Left kidney (tissue), 8 donors: ENCODE results near the gene NFKB2. TPM values are rescaled to one million over a fixed set of nuclear protein-coding genes. Genes with fewer than 3 reads are reported as not detected.

ENCODE experiments used
- DNase-seq: peaks from one replicate; pipeline ENCODE4 v3.0.0-alpha.2; 2013
- long read RNA-seq, 8 donors: transcript quantifications; one replicate each; lab custom pipeline, GENCODE V29; 2026
- polyA plus RNA-seq: library from polyadenylated mRNA; unstranded; fragments of 120-200 nt; gene quantifications from one replicate; pipeline ENCODE4 v1.2.1, GENCODE V29; 2013; ENCODE audit not compliant: insufficient read length

Gene NFKB2
- 17.2 TPM for polyA plus RNA-seq
- long read RNA-seq, donor 1, partial matches to known transcripts, result 0 of 1 reads
- long read RNA-seq, donor 1, other reads (novel, unspliced or antisense), result 0 of 1 reads
- long read RNA-seq, donor 2, result 0 reads
- long read RNA-seq, donor 3, partial matches to known transcripts, result 0 of 1 reads
- long read RNA-seq, donor 3, other reads (novel, unspliced or antisense), result 0 of 1 reads
- long read RNA-seq, donor 4, result 0 reads
- long read RNA-seq, donor 5, partial matches to known transcripts, result 0 of 2 reads
- long read RNA-seq, donor 5, other reads (novel, unspliced or antisense), result 0 of 2 reads
- long read RNA-seq, donor 6, result 0 reads
- long read RNA-seq, donor 7, partial matches to known transcripts, result 0 of 1 reads
- long read RNA-seq, donor 7, other reads (novel, unspliced or antisense), result 0 of 1 reads
- long read RNA-seq, donor 8, result 0 reads

DNA sequence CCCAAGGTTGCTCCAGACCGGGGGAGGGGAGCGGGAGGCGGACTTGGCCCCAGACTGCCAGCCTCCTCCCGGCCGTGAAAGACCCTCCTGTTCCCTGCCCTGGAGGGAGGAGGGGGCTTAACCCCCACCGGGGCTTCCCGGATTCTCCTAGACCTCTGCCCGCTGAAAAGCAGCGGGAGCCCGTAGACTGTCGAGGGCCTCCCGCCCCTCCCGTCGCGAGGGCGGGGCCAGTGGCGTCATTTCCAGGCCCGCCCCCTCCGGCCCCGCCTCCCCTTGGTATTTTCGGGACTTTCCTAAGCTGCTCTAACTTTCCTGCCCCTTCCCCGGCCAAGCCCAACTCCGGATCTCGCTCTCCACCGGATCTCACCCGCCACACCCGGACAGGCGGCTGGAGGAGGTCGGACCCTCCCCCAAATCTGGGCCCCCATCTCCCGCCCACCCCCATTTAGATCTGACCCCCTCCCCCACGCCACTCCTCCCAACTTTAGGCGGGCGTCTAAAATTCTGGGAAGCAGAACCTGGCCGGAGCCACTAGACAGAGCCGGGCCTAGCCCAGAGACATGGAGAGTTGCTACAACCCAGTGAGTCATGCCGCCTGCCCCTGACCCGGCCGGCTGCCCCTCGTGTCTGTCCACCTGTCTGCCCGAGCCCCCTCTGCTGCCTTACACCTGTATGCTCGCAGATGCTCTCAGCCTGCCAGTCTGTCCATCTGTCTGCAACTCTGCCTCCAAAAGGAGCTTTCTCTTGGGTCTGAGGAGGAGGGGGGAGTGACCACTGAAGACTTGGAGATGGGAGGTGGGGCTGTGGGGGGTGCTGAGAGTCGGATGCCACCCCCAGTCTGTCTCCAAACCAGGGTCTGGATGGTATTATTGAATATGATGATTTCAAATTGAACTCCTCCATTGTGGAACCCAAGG, at the start of gene NFKB2:
TSS of gene NFKB2 (plus strand) at position 306 of the 917 bp plus-strand sequence. CDS start at position 561, 255 bp downstream.
- peak; percentile 91 for DNase-seq

- DNase-seq, result peak; percentile 28
These were observed 48.2 kb upstream of the NFKB2 start for GRCh38 chr10:102347236-102347828.

DNA sequence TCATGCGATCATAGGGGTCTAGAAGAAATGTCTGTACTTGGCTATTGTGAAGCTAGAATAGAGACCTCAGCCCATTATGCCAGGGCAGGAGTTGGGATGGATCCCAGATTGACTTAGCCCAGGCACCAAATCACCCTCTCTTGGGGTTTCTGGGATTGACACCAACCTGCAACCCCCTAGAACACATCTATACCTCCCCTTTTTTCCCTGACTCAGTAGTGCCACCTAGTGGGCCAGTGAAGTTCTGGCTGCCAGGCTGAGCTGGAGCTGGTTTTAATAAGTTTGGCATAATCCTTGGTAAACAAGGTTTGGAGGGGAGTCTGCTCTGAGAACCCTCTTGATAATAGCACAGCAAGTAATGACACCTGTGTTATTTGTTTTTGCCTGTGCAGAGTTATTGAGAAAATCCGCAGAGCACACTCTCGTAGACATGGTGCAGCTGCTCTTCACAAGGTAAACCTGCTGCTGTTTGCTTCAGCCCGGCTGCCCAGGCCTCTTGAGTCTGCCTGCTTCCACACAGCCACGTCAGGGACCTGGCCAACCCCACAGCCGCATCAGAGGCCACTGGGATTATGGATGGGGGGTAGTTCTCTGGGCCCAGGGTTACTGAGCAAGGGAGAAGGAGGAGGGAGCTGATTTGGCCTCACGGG, 43.3 kb upstream of the NFKB2 start:
- DNase-seq, result peak; percentile 63

DNA sequence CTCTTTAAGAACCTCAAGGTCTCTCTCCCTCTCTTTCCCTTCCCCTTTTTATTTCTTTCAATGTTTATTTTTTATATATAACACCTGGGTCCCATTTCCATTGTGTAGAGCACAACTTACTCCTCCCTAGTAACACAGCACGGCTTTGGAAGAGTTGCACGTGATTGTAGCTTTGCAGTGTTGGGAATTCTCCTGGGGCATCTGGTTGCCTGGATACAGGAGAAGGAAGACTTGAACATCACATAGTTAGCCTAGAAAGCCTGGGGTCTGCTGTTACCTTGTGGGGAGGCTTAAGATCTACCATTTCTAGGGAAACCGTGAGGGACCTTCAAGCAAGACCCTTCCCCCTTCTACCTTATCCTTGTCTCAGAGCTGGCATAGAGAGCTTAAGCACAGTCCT, 41.1 kb upstream of the NFKB2 start:
- DNase-seq, result no peak

- DNase-seq, result no peak
These were observed 36.7 kb upstream of the NFKB2 start for GRCh38 chr10:102358712-102359382.

GRCh38 chr10:102367441-102367840, 28.1 kb upstream of the NFKB2 start:
- DNase-seq, result no peak

DNA sequence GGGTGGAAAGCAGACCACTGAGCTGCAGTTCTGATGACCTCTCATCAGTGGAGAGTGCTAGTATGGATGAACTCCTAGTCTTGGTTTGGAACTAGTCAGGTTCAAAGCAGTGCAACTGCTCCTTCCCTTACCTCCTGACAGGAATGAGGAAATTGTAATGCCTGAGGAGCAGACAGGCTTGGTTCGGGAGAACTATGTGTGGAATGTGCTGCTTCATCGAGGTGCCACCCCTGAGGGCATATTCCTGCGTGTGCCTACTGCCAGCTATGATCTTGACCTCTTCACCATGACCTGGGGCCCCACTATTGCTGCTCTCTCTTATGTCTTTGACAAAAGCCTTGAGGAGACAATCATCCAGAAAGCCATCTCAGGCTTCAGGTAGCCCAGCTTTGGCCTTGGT, 27.4 kb upstream of the NFKB2 start:
- no peak for DNase-seq

DNA sequence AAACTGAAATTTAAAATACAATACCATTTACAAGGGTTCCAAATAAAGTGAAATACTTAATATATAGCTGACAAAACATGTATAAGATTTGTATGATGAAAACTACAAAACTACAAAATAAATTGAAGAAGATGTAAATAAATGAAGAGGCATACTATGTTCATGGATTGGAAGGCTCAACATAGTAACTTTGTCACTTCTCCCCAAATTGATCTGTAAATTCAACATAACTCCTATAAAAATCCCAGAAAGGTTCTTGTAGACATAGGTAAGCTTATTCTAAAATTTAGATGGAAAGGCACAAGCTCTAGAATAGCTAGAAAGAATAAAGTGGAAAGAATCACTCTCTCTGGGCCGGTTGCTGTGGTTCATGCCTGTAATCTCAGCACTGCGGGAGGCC, 24.2 kb upstream of the NFKB2 start:
- no peak for DNase-seq

GRCh38 chr10:102375250-102375649, 20.3 kb upstream of the NFKB2 start:
- no peak for DNase-seq

- no peak for DNase-seq
These were observed 19.6 kb upstream of the NFKB2 start for GRCh38 chr10:102375867-102376266.

GRCh38 chr10:102376901-102377300, 18.6 kb upstream of the NFKB2 start:
- no peak for DNase-seq

DNA sequence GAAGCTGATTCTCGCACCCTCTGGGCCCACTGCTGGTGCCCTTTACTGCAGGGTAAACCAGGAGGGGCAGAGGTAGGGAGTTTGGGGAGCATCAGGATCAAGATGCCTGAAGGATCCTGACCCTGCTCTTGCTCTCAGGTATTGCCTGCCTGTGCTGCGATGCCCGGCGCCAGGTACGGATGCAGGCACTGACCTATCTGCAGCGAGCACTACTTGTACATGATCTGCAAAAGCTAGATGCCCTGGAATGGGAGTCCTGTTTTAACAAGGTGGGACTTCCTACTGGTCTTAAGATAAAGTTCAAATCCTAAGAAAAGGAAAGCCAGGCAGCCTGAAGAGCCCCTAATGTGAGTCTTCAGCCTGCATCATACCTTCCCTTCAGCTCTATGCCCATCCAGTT, 16.1 kb upstream of the NFKB2 start:
- no peak for DNase-seq

DNA sequence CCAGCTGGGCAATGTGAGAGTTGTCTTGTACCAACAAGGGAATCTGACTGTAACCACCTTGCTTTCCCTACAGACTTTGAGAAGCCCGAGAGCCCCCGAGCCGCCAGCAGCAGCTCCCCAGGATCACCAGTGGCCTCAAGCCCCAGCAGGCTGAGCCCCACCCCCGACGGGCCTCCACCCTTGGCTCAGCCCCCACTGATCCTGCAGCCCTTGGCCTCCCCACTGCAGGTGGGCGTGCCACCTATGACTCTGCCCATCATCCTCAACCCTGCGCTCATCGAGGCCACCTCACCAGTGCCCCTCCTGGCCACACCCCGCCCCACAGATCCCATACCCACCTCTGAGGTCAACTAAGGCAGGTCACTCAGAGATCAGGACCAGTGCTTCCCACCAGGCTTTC, 13.5 kb upstream of the NFKB2 start:
- DNase-seq, result no peak

DNA sequence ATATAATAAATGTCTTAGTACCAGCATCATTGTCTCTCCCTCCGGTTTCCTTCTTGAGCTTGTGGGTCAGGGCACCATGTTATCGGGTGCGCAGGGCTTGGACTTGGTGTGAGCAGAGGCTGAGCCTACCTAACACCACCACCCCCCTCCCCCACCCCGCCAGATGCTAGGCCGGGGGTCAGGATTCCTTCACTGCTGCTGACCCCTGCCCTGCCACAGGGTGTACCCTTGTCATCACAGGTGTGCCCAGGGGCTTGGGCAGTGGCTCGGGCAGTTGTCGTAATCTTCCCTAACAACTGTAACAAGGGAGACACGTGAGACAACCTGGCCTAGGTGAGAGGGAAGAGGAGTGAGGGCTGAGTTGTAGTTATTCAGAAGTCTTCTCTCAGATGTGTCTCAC, 12.6 kb upstream of the NFKB2 start:
- DNase-seq, result no peak

- DNase-seq, result no peak
These were observed 11.5 kb upstream of the NFKB2 start for GRCh38 chr10:102384053-102384452.

GRCh38 chr10:102384606-102385429, 10.7 kb upstream of the NFKB2 start:
- no peak for DNase-seq

DNA sequence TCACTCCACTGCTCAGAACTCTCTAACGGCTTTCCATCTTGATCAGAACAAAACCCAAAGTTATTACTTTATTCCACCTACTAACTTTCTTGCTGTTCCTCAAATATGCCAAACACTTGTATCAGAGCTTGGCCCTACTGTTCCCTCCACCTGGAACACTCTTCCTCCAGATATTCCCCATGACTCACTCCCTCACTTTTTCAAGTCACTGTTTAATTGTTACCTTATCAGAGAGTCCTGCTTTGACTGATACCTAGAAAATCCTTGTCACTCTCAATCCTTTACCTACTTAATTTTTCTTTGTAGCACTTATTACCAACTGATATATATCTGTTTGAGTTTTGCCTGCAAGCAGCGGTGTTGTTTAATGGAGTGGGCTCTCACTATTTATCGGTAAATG, 5.6 kb upstream of the NFKB2 start:
- DNase-seq, result no peak

GRCh38 chr10:102392306-102392705, 3.2 kb upstream of the NFKB2 start:
- DNase-seq, result no peak

DNA sequence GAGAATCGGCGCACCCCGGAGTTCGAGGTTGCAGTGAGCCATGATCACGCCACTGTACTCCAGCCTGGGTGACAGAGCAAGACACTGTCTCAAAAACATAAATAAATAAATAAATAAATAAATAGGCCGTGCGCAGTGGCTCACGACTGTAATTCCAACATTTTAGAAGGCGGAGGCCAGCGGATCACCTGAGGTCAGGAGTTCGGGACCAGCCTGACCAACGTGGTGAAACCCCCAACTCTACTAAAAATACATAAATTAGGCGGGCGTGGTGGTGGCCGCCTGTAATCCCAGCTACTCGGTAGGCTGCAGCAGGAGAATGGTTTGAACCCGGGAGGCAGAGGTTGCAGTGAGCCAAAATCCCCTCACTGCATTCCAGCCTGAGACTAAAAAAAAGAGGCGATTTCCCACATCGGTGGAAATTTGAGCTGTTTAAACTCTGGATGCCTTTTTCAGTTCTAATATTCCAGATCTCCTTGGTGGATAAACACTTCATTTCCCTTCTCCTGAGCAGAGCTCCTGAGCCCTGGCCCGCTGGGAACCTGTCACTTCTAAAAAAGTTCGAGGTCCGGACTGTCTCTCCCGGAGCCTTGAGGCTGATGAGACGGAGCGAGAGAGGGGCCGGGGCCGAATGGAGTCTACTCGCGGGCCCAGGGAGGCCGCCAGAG, 2.0 kb upstream of the NFKB2 start:
- no peak for DNase-seq
